H1 (cell line): ENCODE data around the gene TAS2R38. TPM values are rescaled to one million over a fixed set of nuclear protein-coding genes. Genes with fewer than 3 reads are reported as not detected.

ENCODE experiments used
- CTCF ChIA-PET: fragments of 300-600 bp; sonication (Branson Sonifier 250); formaldehyde crosslinking; loops from one replicate; lab custom pipeline; 2021; ENCODE audit not compliant: partially characterized antibody; lab: Charles Lee
- POLR2A ChIA-PET: fragments of 300-600 bp; sonication (Branson Sonifier 250); formaldehyde crosslinking; loops from one replicate; lab custom pipeline; 2021; ENCODE audit warnings: inconsistent platforms; ENCODE audit not compliant: partially characterized antibody; lab: Charles Lee
- DNase-seq, 2 experiments: peaks; one replicate each; pipeline versions ENCODE4 v3.0.0 to v3.0.0-alpha.2; 2010 to 2022; ENCODE audit warnings: low spot score in 2 of 2, low read depth in 1 of 2, mixed read lengths in 1 of 2
- FAIRE-seq: peaks from 2 replicates; lab custom pipeline; 2011; peaks lifted over from hg19 to GRCh38; lab: Jason Lieb, UNC
- H2AFZ ChIP-seq: 2 replicates; pipeline ENCODE4 v1.8.1; 2012; ENCODE audit warnings: low read length, inconsistent platforms
- H2AK5ac ChIP-seq: 2 replicates; pipeline ENCODE4 v1.6.1; 2013; ENCODE audit warnings: low read depth, low read length
- H2BK120ac ChIP-seq: replicated peaks from 2 replicates; pipeline ENCODE3; 2013; ENCODE audit warnings: low read depth, low read length, inconsistent platforms
- H2BK12ac ChIP-seq: 2 replicates; pipeline ENCODE4 v1.6.1; 2013; ENCODE audit warnings: low read depth, low read length
- H2BK15ac ChIP-seq: 2 replicates; pipeline ENCODE4 v1.6.1; 2013; ENCODE audit warnings: low read length
- H2BK20ac ChIP-seq: 2 replicates; pipeline ENCODE4 v1.6.1; 2013; ENCODE audit warnings: low read length
- H2BK5ac ChIP-seq: 2 replicates; pipeline ENCODE4 v1.6.1; 2013; ENCODE audit warnings: low read depth, low read length
- H3K14ac ChIP-seq: 2 replicates; pipeline ENCODE4 v1.6.1; 2013; ENCODE audit warnings: inconsistent platforms; ENCODE audit not compliant: insufficient read length
- H3K18ac ChIP-seq: 2 replicates; pipeline ENCODE4 v1.6.1; 2013; ENCODE audit warnings: low read length; ENCODE audit errors: extremely low read depth
- H3K23ac ChIP-seq: 2 replicates; pipeline ENCODE4 v1.6.1; 2013; ENCODE audit warnings: inconsistent platforms; ENCODE audit not compliant: insufficient read length
- H3K23me2 ChIP-seq: 2 replicates; pipeline ENCODE4 v1.6.1; 2013; ENCODE audit warnings: low read depth, low read length
- H3K27ac ChIP-seq: 2 replicates; pipeline ENCODE4 v1.6.1; 2011; ENCODE audit warnings: low read depth, low read length, inconsistent platforms
- H3K27me3 ChIP-seq, 4 experiments: replicated peaks in 1 of 4; 1 replicate in 1 of 4; 2 replicates in 3 of 4; pipeline versions ENCODE4 v1.6.1 to v1.8.1; 2011 to 2013; ENCODE audit warnings: low read length in 3 of 4, mild to moderate bottlenecking in 3 of 4, inconsistent platforms in 2 of 4, mixed read lengths in 2 of 4, moderate library complexity in 1 of 4; ENCODE audit not compliant: control insufficient read depth in 3 of 4, insufficient read depth in 3 of 4; ENCODE audit errors: extremely low read depth in 1 of 4
- H3K36me3 ChIP-seq, 4 experiments: 2 replicates each; pipeline versions ENCODE4 v1.6.1 to v1.8.1; 2011 to 2013; ENCODE audit warnings: mild to moderate bottlenecking in 4 of 4, low read length in 3 of 4, moderate library complexity in 2 of 4, control low read depth in 1 of 4, inconsistent platforms in 1 of 4; ENCODE audit not compliant: insufficient read depth in 4 of 4, control insufficient read depth in 2 of 4
- H3K4ac ChIP-seq: replicated peaks from 2 replicates; pipeline ENCODE3; 2013; ENCODE audit warnings: low read length, low read depth, mixed read lengths, inconsistent platforms; ENCODE audit not compliant: insufficient read length
- H3K4me1 ChIP-seq, 4 experiments: replicated peaks in 1 of 4; 1 replicate in 1 of 4; 2 replicates in 3 of 4; pipeline versions ENCODE4 v1.6.1 to v1.8.1; 2011 to 2013; ENCODE audit warnings: low read length in 3 of 4, inconsistent platforms in 2 of 4, mixed read lengths in 1 of 4; ENCODE audit not compliant: insufficient read depth in 4 of 4, control insufficient read depth in 3 of 4
- H3K4me2 ChIP-seq, 2 experiments: 2 replicates each; pipeline versions ENCODE4 v1.6.1 to v1.8.1; 2011 to 2013; ENCODE audit warnings: low read depth in 2 of 2, low read length in 2 of 2, control low read depth in 1 of 2, inconsistent platforms in 1 of 2, mild to moderate bottlenecking in 1 of 2; ENCODE audit not compliant: insufficient read depth in 1 of 2
- H3K4me3 ChIP-seq, 4 experiments: fragments of 200-600, 300-600 bp in 1 of 4; sonication (generic), shearing (Covaris generic), sonication (Bioruptor Twin) in 1 of 4; 2 replicates each; pipeline versions ENCODE4 v1.5.1 to v1.8.1; 2011 to 2016; ENCODE audit warnings: low read length in 4 of 4, low read depth in 3 of 4, control low read depth in 2 of 4, inconsistent platforms in 2 of 4, mild to moderate bottlenecking in 2 of 4, mixed read lengths in 1 of 4, moderate library complexity in 1 of 4; ENCODE audit not compliant: insufficient read depth in 2 of 4; ENCODE audit errors: extremely low read depth in 1 of 4
- H3K56ac ChIP-seq: replicated peaks from 2 replicates; pipeline ENCODE3; 2013; ENCODE audit warnings: low read depth, mild to moderate bottlenecking, mixed read lengths, low read length, inconsistent platforms; ENCODE audit not compliant: insufficient read length
- H3K79me1 ChIP-seq: 2 replicates; pipeline ENCODE4 v1.6.1; 2013; ENCODE audit warnings: low read depth, low read length, control low read depth
- H3K79me2 ChIP-seq, 2 experiments: 2 replicates each; pipeline versions ENCODE4 v1.6.1 to v1.8.1; 2012 to 2013; ENCODE audit warnings: low read length in 2 of 2, mild to moderate bottlenecking in 2 of 2, inconsistent platforms in 1 of 2; ENCODE audit not compliant: insufficient read depth in 2 of 2, control insufficient read depth in 1 of 2
- H3K9ac ChIP-seq, 4 experiments: replicated peaks in 1 of 4; 1 replicate in 1 of 4; 2 replicates in 3 of 4; pipeline versions ENCODE4 v1.6.1 to v1.8.1; 2011 to 2013; ENCODE audit warnings: low read depth in 3 of 4, low read length in 3 of 4, control low read depth in 2 of 4, mild to moderate bottlenecking in 2 of 4, moderate library complexity in 2 of 4, inconsistent platforms in 1 of 4; ENCODE audit errors: extremely low read depth in 1 of 4
- H3K9me3 ChIP-seq, 2 experiments: 2 replicates each; pipeline versions ENCODE4 v1.6.1 to v1.8.1; 2012 to 2013; ENCODE audit warnings: mild to moderate bottlenecking in 2 of 2, moderate library complexity in 2 of 2, control low read depth in 1 of 2, inconsistent platforms in 1 of 2, low read depth in 1 of 2, low read length in 1 of 2, mixed read lengths in 1 of 2; ENCODE audit not compliant: insufficient read depth in 2 of 2
- H4K20me1 ChIP-seq, 2 experiments: replicated peaks in 1 of 2; 2 replicates each; pipeline versions ENCODE3 to v1.8.1; 2011 to 2013; ENCODE audit warnings: inconsistent platforms in 2 of 2, low read length in 2 of 2, mild to moderate bottlenecking in 1 of 2; ENCODE audit not compliant: insufficient read depth in 2 of 2, control insufficient read depth in 1 of 2
- H4K5ac ChIP-seq: 2 replicates; pipeline ENCODE4 v1.6.1; 2013; ENCODE audit warnings: low read length, low read depth, mixed read lengths, inconsistent platforms; ENCODE audit not compliant: insufficient read length
- H4K8ac ChIP-seq: 2 replicates; pipeline ENCODE4 v1.8.0; 2013; ENCODE audit warnings: mild to moderate bottlenecking, moderate library complexity, low read length, inconsistent platforms; ENCODE audit not compliant: insufficient read depth; ENCODE audit errors: extremely low read depth
- H4K91ac ChIP-seq: replicated peaks from 2 replicates; pipeline ENCODE3; 2013; ENCODE audit warnings: low read length, mixed read lengths, inconsistent platforms; ENCODE audit not compliant: insufficient read length
- BRCA1 ChIP-seq: IDR thresholded peaks from 2 replicates; pipeline ENCODE4 v1.6.1; 2012; ENCODE audit warnings: low read depth, low read length, improper control_type of control experiment
- CBX5 ChIP-seq: fragments of 300-800, 300-1000 bp; sonication (generic); IDR thresholded peaks from 2 replicates; pipeline ENCODE4 v1.7.1; 2016; ENCODE audit warnings: antibody characterized with exemption, low read length, low read depth
- CREB1 ChIP-seq: IDR thresholded peaks from 2 replicates; pipeline ENCODE4 v1.6.1; 2012; ENCODE audit warnings: inconsistent platforms
- EP300 ChIP-seq, 2 experiments: IDR thresholded peaks; 1 replicate in 1 of 2; 2 replicates in 1 of 2; pipeline ENCODE4 v1.6.1; 2011 to 2012; ENCODE audit warnings: low read depth in 2 of 2, low read length in 2 of 2, mild to moderate bottlenecking in 2 of 2, borderline replicate concordance in 1 of 2, inconsistent platforms in 1 of 2, moderate library complexity in 1 of 2
- JUND ChIP-seq: IDR thresholded peaks from 2 replicates; pipeline ENCODE4 v1.6.1; 2011; ENCODE audit warnings: mild to moderate bottlenecking, improper control_type of control experiment, low read length
- KDM1A ChIP-seq: fragments of 200-600, 300-600 bp; sonication (generic); IDR thresholded peaks from 2 replicates; pipeline ENCODE4 v1.7.1; 2016; ENCODE audit warnings: mild to moderate bottlenecking, low read length, borderline replicate concordance
- NRF1 ChIP-seq: IDR thresholded peaks from 2 replicates; pipeline ENCODE4 v1.6.1; 2011; ENCODE audit warnings: mild to moderate bottlenecking, low read depth, low read length, improper control_type of control experiment
- RBBP5 ChIP-seq: IDR thresholded peaks from 2 replicates; pipeline ENCODE4 v1.7.1; 2012; ENCODE audit warnings: low read depth, mild to moderate bottlenecking, inconsistent platforms, low read length, moderate library complexity, borderline replicate concordance
- TBP ChIP-seq: IDR thresholded peaks from 2 replicates; pipeline ENCODE4 v1.6.1; 2011; ENCODE audit warnings: low read depth, low read length, improper control_type of control experiment
- USF2 ChIP-seq: IDR thresholded peaks from 2 replicates; pipeline ENCODE4 v1.6.1; 2011; ENCODE audit warnings: low read length, improper control_type of control experiment
- WGBS, 2 experiments: shearing (Covaris generic) in 1 of 2; methylation state at CpG; one replicate each; pipeline versions ENCODE4 v1.1.6 to v1.1.7; 2013 to 2015; ENCODE audit warnings: low lambda C conversion rate in 2 of 2, mixed read lengths in 2 of 2, inconsistent platforms in 1 of 2, low coverage in 1 of 2, missing lambda C conversion rate in 1 of 2; ENCODE audit not compliant: insufficient replicate concordance in 2 of 2, insufficient coverage in 1 of 2, insufficient read length in 1 of 2; ENCODE audit errors: extremely low coverage in 1 of 2, missing lambda C conversion rate in 1 of 2; 5-methylcytosine and 5-hydroxymethylcytosine counted together
- long read RNA-seq, 2 experiments: library from RNA in 1 of 2; library from capped mRNA in 1 of 2; stranded (forward); transcript quantifications; one replicate each; pipeline ENCODE4 v2.0.0, GENCODE V29; 2021; ENCODE audit warnings: inconsistent platforms in 1 of 2
- polyA minus RNA-seq, 3 experiments: library from RNA; depleted of rRNA, polyadenylated mRNA; stranded (reverse); fragments of >200 nt; gene quantifications; 1 replicate in 2 of 3; 2 replicates in 1 of 3; pipeline ENCODE4 v1.2.3, GENCODE V29; 2011
- polyA plus RNA-seq, 7 experiments: library from polyadenylated mRNA; depleted of rRNA in 3 of 7; stranded (reverse) in 5 of 7; unstranded in 2 of 7; fragments of >200 nt in 5 of 7; fragments of 200-250 nt in 2 of 7; gene quantifications; 1 replicate in 5 of 7; 2 replicates in 1 of 7; 4 replicates in 1 of 7; pipeline versions ENCODE4 v1.2.1 to v1.2.3, GENCODE V29; 2011 to 2013; ENCODE audit warnings: missing spikeins in 2 of 7, mixed read lengths in 2 of 7
- total RNA-seq: library from RNA; stranded (reverse); fragmentation: NEBNext Ultra II Directional; extraction: Animal tissue kit (Norgen Biotek cat#: 25700); gene quantifications from 2 replicates; pipeline ENCODE4 v1.2.1, GENCODE V29; 2021

The TAS2R38 gene
- not detected in 2 replicates for total RNA-seq
- polyA plus RNA-seq (2011; rRNA removed): 0.08 and 0.11 TPM in 2 replicates
- polyA plus RNA-seq (2011; cell fraction: cytosol; rRNA removed): not detected
- polyA plus RNA-seq (2011; cell fraction: nucleus; rRNA removed): 0.94 TPM
- not detected in 4 replicates for polyA plus RNA-seq (2012, experiment 1 of 2)
- not detected for polyA plus RNA-seq (2012, experiment 2 of 2)
- polyA plus RNA-seq (2013, experiment 1 of 2): not detected
- not detected for polyA plus RNA-seq (2013, experiment 2 of 2)
- 0.15 and 0.54 TPM in 2 replicates for polyA minus RNA-seq (2011; rRNA and poly(A)+ RNA removed)
- polyA minus RNA-seq (2011; cell fraction: cytosol; rRNA and poly(A)+ RNA removed): not detected
- 1.1 TPM for polyA minus RNA-seq (2011; cell fraction: nucleus; rRNA and poly(A)+ RNA removed)
- long read RNA-seq, experiment 1: 0 reads
- long read RNA-seq, experiment 2: 0 reads

- Histone ChIP-seq H2AFZ (no peak within 1 kb of the TSS), H3K18ac (no peak within 1 kb of the TSS), H3K14ac (no peak within 1 kb of the TSS), H3K79me2 (no peaks in the 10 kb centered on the region), H3K4me1 (no peaks in the 10 kb centered on the region; a peak in 1 of 7 replicates), H3K56ac (no peak within 1 kb of the TSS), H3K23ac (no peak within 1 kb of the TSS), H2BK12ac (no peak within 1 kb of the TSS), H3K27ac (no peak within 1 kb of the TSS), H3K27me3 (no peaks in the 10 kb centered on the region), H4K20me1 (no peaks in the 10 kb centered on the region), H3K4me2 (no peak within 1 kb of the TSS), H4K91ac (no peak within 1 kb of the TSS), H3K9ac (no peak within 1 kb of the TSS), H4K8ac (no peak within 1 kb of the TSS), H2BK120ac (no peak within 1 kb of the TSS), H3K9me3 (no peaks in the 10 kb centered on the region), H2BK20ac (no peak within 1 kb of the TSS), H3K36me3 (no peaks in the 10 kb centered on the region), H3K79me1 (no peaks in the 10 kb centered on the region), H2AK5ac (no peak within 1 kb of the TSS), H2BK5ac (no peak within 1 kb of the TSS), H3K4me3 (no peak within 1 kb of the TSS), H4K5ac (no peak within 1 kb of the TSS), H3K4ac (no peak within 1 kb of the TSS), H3K23me2 (no peaks in the 10 kb centered on the region), H2BK15ac (0 out of 2 replicates have a peak within 1 kb of the TSS, but pooled peaks have one; percentile 6)
- 82% methylated on average over 7 of the region's 7 CpGs; no CpG with 5 or more reads in 1 of the 2 experiments for WGBS, 2 experiments
- CTCF ChIA-PET: interaction anchor here (1.0 to 6.0 kb wide), 14 partner anchors 36 to 347 kb away, joined by 3 to 82 read pairs (median 5); partner anchors contain the start of gene OR9A4
- POLR2A ChIA-PET: interaction anchor here (1.8 kb wide), 1 partner anchor 8 kb away, joined by 4 read pairs; no protein-coding TSS in a partner anchor
- no peak for DNase-seq
- no peak for FAIRE-seq
- TF ChIP-seq CBX5 (no peak), EP300 (IDR thresholded peaks at IDR 0.05; ENCODE audit: borderline replicate concordance in 1 of 2, low read depth in 2 of 2, low read length in 2 of 2) (no peak), TBP (no peak), JUND (no peak), NRF1 (no peak), USF2 (no peak), BRCA1 (no peak), KDM1A (no peak), RBBP5 (no peak), CREB1 (no peak)
Measured at GRCh38 chr7:141973673-141974072, at the start of gene TAS2R38. Gene TAS2R38 (minus strand): TSS chr7:141973773. CDS start chr7:141973689, 84 bp downstream.
